Activated CD8-positive, alpha-beta T cell treated with anti-CD3 and anti-CD28 coated beads, Interleukin-2, amount 10 ng/mL, durations not matched to agents 7 days and 5 days (primary cell): ENCODE data around the gene SHBG. TPM values are rescaled to one million over a fixed set of nuclear protein-coding genes. Genes with fewer than 3 reads are reported as not detected.
A peak's percentile ranks its signal among the peaks of the same experiment; 100 is the strongest.
"Not testable (repeated sequence)": the region's sequence is repeated elsewhere in the genome, so short reads cannot be mapped to it uniquely, and the experiment has no call there.

Experiments
- ATAC-seq: fragments of 150-1000 bp; cut with Tn5 transposase; one replicate; pipeline ENCODE4 v1.10.0; 2021; ENCODE audit warnings: moderate library complexity
- CTCF ChIA-PET: fragments of 350-600 bp; sonication (Branson Sonifier 250); formaldehyde crosslinking; loops from one replicate; lab custom pipeline; 2021; ENCODE audit warnings: antibody characterized with exemption; lab: Charles Lee
- POLR2A ChIA-PET: fragments of 350-600 bp; sonication (Branson Sonifier 250); formaldehyde crosslinking; loops from one replicate; lab custom pipeline; 2021; ENCODE audit warnings: antibody characterized with exemption; lab: Charles Lee
- DNase-seq: peaks from one replicate; pipeline ENCODE4 v3.0.0-alpha.2; 2020
- H3K27ac Mint-ChIP-seq: one replicate; pipeline ENCODE4 v1.8.0; 2021; ENCODE audit warnings: mild to moderate bottlenecking, mixed read lengths
- H3K27me3 Mint-ChIP-seq: one replicate; pipeline ENCODE4 v1.8.0; 2021; ENCODE audit warnings: low read depth, mixed read lengths
- H3K36me3 Mint-ChIP-seq: one replicate; pipeline ENCODE4 v1.8.0; 2021; ENCODE audit warnings: low read depth, mixed read lengths
- H3K4me1 Mint-ChIP-seq: one replicate; pipeline ENCODE4 v1.8.0; 2021; ENCODE audit warnings: low read depth, mixed read lengths
- H3K4me3 Mint-ChIP-seq: one replicate; pipeline ENCODE4 v1.8.0; 2021; ENCODE audit warnings: mild to moderate bottlenecking, mixed read lengths
- H3K9me3 Mint-ChIP-seq: one replicate; pipeline ENCODE4 v1.8.0; 2022; ENCODE audit warnings: mixed read lengths; ENCODE audit not compliant: insufficient read depth
- total RNA-seq, 2 experiments: library from RNA; stranded (reverse); gene quantifications; one replicate each; pipeline ENCODE4 v1.2.3, GENCODE V29; 2021

SHBG gene
- total RNA-seq, 2 experiments from 2014 or later, result not detected

DNA sequence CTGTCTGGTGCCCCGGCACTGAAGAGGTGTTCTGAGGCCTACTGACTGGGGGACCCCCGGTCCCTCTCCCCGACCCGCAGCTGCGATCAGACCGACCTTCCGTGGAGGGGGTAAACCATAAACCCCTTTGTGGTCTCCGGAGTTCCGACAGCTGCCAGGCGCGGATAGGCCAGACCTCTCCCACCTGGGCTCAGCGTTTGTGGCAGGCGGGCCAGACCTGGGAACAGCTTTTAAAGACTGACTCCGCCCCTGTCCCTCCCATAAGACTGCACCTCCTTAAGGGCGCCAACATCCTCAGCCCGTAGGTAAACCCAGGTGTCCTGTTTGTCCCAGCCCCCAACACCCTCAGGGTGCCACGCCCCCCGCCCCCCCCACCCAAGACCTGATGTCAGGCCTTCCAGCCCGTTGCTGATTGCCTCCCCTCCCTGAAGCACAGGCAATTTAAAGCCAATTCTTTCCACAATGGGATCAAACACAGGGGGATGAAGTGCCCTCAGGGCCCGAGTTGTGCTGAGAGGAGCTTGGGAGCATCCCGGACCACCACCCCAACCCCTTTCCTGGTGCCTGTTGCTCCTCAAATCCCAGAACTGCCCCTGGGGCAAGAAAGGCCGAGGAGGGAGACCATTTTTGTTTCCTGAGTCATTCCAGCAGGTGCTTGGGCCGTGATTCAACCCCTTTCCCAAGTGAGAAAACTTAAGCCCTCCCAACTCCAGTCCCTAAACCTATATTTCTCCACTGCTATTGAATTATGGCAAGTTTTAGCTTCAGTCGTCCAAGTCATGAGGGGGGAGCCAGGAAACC, 39.8 kb upstream of the SHBG start, which contains the start of gene SOX15:
SOX15 (minus strand) TSS at position 204 of the 801 bp plus-strand sequence. CDS start 418 bp downstream, outside the sequence.
- no peak for ATAC-seq
- Mint-ChIP-seq H3K4me1 (peaks cover 14% of the 10 kb centered on the region), H3K4me3 (no peak within 1 kb of the TSS), H3K36me3 (peaks cover 55% of the 10 kb centered on the region), H3K27me3 (no peaks in the 10 kb centered on the region), H3K27ac (peak within 1 kb of the TSS; percentile 69), H3K9me3 (no peaks in the 10 kb centered on the region)
- no peak for DNase-seq
- CTCF ChIA-PET, result interaction anchor here (0.6 to 3.3 kb wide), 24 partner anchors 10 to 544 kb away, joined by 3 to 22 read pairs (median 6); partner anchors contain the start of genes CD68, FXR2, TMEM102 and TMEM95
- POLR2A ChIA-PET, result interaction anchor here (1.0 to 2.0 kb wide), 4 partner anchors 10 to 29 kb away, joined by 3 to 9 read pairs (median 6); partner anchors contain the start of gene CD68

DNA sequence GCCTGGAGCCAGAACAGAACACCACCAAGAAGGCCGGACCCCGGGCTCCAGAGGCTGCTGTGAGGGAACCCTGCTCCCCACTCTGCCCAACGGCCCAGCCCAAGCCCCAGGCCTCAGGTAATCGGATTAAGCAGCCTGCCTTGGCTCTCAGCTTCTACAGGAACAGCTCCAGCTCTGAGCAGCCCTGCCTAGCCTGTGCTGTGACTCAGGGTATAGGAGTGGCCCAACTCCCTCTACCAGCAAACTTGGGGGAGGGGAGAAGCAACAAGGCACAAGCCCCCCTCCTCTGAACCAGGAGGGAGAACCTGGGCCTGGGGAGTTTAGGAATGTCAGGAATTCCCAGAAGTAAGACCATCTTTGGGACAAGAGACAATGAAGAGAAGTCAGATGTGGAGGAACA, 39.2 kb upstream of the SHBG start:
- H3K27ac Mint-ChIP-seq, result peak overlapping the region; percentile 69
- peaks cover 59% of the 10 kb centered on the region for H3K36me3 Mint-ChIP-seq
- no peaks in the 10 kb centered on the region for H3K9me3 Mint-ChIP-seq
- no peak for DNase-seq
- ATAC-seq, result no peak
- H3K4me3 Mint-ChIP-seq, result no peak overlapping the region
- no peaks in the 10 kb centered on the region for H3K27me3 Mint-ChIP-seq
- ChIA-PET POLR2A (interaction anchor here (0.5 to 2.0 kb wide), 2 partner anchors 11 to 25 kb away, joined by 3 to 8 read pairs; partner anchors contain the start of gene CD68), CTCF (interaction anchor here (1.4 to 3.3 kb wide), 4 partner anchors 24 to 545 kb away, joined by 3 to 21 read pairs (median 6); partner anchors contain the start of genes FXR2, TMEM95, TP53 and WRAP53)
- peaks cover 10% of the 10 kb centered on the region for H3K4me1 Mint-ChIP-seq

DNA sequence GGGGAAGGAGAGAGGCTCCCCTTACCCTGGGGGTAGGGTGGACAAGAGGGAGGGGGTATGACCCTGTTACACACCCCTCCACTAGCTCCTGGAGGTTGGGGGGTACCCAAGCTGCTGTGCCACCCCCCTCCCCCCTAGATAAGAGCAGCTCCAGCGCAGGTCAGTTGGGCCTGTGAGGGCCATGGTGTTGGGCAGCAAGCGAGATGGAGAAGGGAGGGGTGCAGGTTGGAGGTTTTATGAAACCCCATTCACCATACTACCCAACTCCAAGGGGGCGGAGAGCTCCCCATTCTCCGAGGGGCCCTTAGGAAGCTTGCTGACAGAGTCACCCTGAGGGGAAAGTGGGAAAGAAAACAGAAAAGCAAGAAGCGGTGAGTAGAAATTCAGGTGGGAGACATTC, 38.3 kb upstream of the SHBG start:
- Mint-ChIP-seq H3K9me3 (no peaks in the 10 kb centered on the region), H3K27ac (no peak overlapping the region), H3K27me3 (no peaks in the 10 kb centered on the region), H3K36me3 (peaks cover 63% of the 10 kb centered on the region), H3K4me3 (no peak overlapping the region), H3K4me1 (peaks cover 8% of the 10 kb centered on the region)
- ATAC-seq, result no peak
- no peak for DNase-seq
- ChIA-PET POLR2A (interaction anchor here (1.2 kb wide), 1 partner anchor 36 kb away, joined by 4 read pairs; the partner anchor contains the start of gene SAT2), CTCF (interaction anchor here (1.2 to 3.3 kb wide), 3 partner anchors 23 to 96 kb away, joined by 3 to 21 read pairs (median 4); partner anchors contain the start of genes FXR2, TP53 and WRAP53)

DNA sequence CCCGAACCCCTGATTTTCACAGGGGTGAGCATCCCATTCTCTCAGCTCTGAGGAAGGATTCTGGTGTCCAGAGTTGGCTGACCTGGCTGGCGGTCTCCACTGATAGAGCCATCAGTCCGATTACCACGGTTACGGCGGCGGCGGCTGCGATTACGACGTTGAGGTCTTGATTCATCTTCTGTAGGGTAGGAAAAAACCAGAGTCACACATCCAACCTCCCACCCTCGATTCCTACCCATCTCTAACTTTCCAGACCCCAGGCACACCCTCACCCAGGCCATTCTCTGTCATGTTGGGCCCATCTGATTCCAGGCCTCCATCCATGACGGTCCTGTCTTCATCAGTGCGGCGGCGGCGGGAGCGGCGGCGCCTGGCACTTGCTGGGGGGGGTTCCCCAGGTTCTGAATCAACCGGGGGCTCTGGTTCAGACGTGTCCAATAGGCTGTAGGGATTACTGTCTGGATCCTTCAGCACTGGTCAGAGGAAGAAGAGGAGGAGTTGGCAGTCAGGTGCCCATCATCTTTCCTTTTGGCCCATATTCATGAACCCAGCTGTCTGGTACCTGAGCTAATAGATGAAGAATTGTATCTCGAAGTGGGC, 37.4 kb upstream of the SHBG start:
- Mint-ChIP-seq H3K27ac (no peak overlapping the region), H3K9me3 (no peaks in the 10 kb centered on the region), H3K36me3 (peaks cover 61% of the 10 kb centered on the region), H3K27me3 (no peaks in the 10 kb centered on the region), H3K4me3 (no peak overlapping the region), H3K4me1 (peaks cover 2% of the 10 kb centered on the region)
- CTCF ChIA-PET, result no interaction called here
- POLR2A ChIA-PET, result interaction anchor here (0.6 to 1.2 kb wide), 2 partner anchors 19 to 35 kb away, joined by 4 read pairs; partner anchors contain the start of gene SAT2
- ATAC-seq, result no peak
- no peak for DNase-seq

DNA sequence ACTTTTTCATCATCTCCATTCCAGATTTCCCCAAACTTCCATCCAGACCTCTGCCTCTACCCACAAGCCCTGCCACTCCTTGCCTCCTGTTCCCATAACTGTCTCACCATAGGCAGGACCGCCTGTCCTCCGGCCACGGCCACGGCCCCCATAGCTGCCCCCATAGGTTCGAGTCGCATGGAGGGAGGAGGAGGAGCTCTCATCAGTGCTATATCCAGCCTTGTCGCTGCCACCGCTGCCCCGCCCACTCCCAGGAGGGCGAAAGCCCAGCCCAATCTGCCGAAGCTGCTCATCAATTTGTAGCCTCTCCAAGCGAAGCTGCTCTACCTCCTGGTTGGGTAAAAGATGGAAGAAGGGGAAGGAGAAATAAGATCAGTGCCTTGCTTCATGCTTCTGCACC, 36.6 kb upstream of the SHBG start:
- Mint-ChIP-seq H3K4me3 (no peak overlapping the region), H3K27me3 (no peaks in the 10 kb centered on the region), H3K4me1 (no peaks in the 10 kb centered on the region), H3K9me3 (no peaks in the 10 kb centered on the region), H3K36me3 (peaks cover 55% of the 10 kb centered on the region), H3K27ac (no peak overlapping the region)
- POLR2A ChIA-PET, result interaction anchor here (0.6 kb wide), 1 partner anchor 20 kb away, joined by 4 read pairs; no protein-coding TSS in a partner anchor
- CTCF ChIA-PET, result interaction anchor here (1.6 kb wide), 1 partner anchor 33 kb away, joined by 3 read pairs; no protein-coding TSS in a partner anchor
- DNase-seq (no peak), ATAC-seq (no peak)

DNA sequence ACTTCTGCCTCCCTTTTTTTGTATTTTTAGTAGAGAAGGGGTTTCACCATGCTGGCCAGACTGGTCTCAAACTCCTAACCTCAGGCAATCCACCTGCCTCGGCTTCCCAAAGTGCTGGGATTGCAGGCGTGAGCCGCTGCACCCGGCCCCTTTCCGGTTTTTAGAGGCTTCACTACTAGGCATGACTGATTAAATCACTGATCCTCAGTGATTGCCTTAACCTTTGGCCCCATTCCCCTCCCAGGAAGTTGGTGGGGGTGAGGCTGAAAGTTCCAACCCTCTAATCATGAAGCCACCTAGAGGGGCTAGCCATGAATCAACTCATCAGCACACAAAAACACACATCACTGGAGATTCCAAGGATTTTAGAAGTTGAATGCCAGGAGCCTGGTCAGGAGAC, 32.4 kb upstream of the SHBG start:
- H3K4me1 Mint-ChIP-seq, H3K27ac Mint-ChIP-seq, H3K9me3 Mint-ChIP-seq, DNase-seq, ATAC-seq, H3K4me3 Mint-ChIP-seq, CTCF ChIA-PET, H3K27me3 Mint-ChIP-seq, POLR2A ChIA-PET: not testable (repeated sequence)
- H3K36me3 Mint-ChIP-seq, result peaks cover 60% of the 10 kb centered on the region

DNA sequence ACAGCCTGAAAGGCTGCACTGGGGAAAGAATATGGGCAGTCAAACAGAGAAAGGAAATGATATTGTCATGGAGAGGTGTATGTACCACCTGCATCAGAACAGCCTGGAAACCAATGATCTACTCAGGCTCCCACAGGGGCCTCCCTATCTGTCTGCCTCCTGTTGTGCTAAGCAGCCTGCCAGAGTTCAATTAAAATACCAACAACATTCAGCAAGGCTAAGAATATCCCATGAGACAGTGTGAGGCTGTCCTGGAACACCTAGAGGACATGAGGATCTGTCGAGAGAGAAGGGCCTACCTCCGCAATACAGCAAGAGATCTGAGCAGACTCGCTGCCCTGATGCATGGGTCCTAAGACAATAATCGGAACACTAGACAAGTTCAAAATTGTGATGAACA, 23.7 kb upstream of the SHBG start:
- Mint-ChIP-seq H3K4me1 (no peaks in the 10 kb centered on the region), H3K4me3 (no peak overlapping the region), H3K9me3 (no peaks in the 10 kb centered on the region), H3K27me3 (no peaks in the 10 kb centered on the region), H3K27ac (no peak overlapping the region), H3K36me3 (peaks cover 38% of the 10 kb centered on the region)
- ATAC-seq, result no peak
- no peak for DNase-seq
- ChIA-PET CTCF (interaction anchor here (1.0 kb wide), 1 partner anchor 45 kb away, joined by 3 read pairs; no protein-coding TSS in a partner anchor), POLR2A (no interaction called here)

DNA sequence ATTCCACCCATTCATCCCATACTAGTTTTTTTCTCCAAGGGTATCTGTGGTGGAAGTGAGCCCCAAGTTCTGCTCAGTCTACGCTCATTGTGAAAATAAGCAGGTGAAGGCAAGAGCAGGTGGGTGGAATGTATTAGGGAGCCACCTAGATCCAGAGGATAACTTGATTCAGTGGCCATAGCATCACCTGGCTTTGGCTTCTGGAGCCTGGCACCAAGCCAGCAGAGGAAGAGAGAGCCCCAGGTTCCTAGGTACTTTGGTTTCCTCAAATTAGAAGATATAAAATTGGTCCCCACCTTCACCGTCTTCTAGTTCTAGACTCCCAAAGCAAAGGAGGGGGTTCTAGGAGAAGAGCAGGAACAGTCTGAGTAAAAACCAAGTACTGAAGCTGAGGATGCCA, 19.3 kb upstream of the SHBG start:
- Mint-ChIP-seq H3K27ac (no peak overlapping the region), H3K4me1 (peaks cover 25% of the 10 kb centered on the region), H3K27me3 (no peaks in the 10 kb centered on the region), H3K4me3 (no peak overlapping the region), H3K9me3 (no peaks in the 10 kb centered on the region), H3K36me3 (peaks cover 25% of the 10 kb centered on the region)
- DNase-seq (no peak), ATAC-seq (no peak)
- ChIA-PET CTCF (interaction anchor here (0.8 to 1.9 kb wide), 5 partner anchors 17 to 50 kb away, joined by 3 to 6 read pairs (median 3); partner anchors contain the start of gene SAT2), POLR2A (no interaction called here)

DNA sequence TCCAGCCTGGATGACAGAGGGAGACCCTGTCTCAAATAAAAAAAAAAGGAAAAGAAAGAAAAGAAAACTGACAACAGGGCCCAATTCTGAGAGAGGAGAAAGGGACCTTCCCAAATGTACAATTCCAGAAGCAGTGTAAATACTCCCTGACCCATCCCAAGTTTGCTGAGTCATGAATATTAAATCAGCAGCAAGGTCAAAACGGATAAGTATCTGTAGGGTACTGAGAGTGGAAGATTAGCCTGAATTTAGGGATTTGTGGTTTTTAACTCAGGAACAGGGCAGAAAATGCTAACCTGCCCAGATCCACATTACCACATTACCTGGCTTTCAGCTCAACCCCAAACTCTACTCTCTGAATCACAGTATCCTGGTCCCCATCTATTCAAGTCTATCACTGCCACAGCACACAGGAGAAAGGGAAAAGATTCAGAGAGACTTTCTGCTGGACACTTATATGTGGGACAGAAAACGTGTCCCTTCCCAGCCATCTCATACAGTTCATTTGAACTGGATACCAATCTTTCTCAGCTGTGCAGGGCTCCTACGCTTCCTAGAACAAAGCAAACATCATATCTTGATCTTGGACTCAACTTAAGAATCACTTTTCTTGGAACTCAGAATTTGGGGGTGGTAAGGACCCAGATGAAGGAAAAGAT, 18.2 kb upstream of the SHBG start:
- POLR2A ChIA-PET, result interaction anchor here (0.8 to 4.4 kb wide), 2 partner anchors 28 to 75 kb away, joined by 4 to 50 read pairs; partner anchors contain the start of genes MPDU1, TP53 and WRAP53
- no peak overlapping the region for H3K4me3 Mint-ChIP-seq
- H3K4me1 Mint-ChIP-seq, result peaks cover 25% of the 10 kb centered on the region
- H3K27me3 Mint-ChIP-seq, result no peaks in the 10 kb centered on the region
- CTCF ChIA-PET, result interaction anchor here (0.7 to 1.9 kb wide), 6 partner anchors 11 to 176 kb away, joined by 3 to 6 read pairs (median 3); partner anchors contain the start of genes SAT2, TMEM102 and TP53
- H3K27ac Mint-ChIP-seq, result no peak overlapping the region
- H3K36me3 Mint-ChIP-seq, result peaks cover 21% of the 10 kb centered on the region
- ATAC-seq (no peak), DNase-seq (no peak)
- no peaks in the 10 kb centered on the region for H3K9me3 Mint-ChIP-seq

DNA sequence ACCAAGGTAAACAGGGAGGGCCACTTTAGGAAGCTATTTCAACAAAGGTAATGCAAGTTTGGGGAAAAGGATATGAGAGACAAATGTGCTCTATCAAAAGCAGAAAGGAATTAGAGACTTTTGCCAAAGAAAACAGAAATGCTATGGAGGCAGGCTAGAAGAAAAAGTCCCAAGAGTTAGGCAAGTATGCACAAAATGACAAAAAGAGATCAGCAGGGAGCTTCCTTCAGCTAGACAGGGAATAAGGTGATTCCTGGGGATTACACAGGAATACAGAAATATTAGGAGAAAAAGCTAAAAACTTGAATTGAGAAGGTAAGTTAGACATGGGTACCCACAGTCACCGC, 17.7 kb upstream of the SHBG start:
- ATAC-seq, result no peak
- Mint-ChIP-seq H3K36me3 (peaks cover 21% of the 10 kb centered on the region), H3K4me1 (peaks cover 25% of the 10 kb centered on the region), H3K27me3 (no peaks in the 10 kb centered on the region), H3K4me3 (peak overlapping the region; percentile 12), H3K9me3 (no peaks in the 10 kb centered on the region), H3K27ac (no peak overlapping the region)
- ChIA-PET POLR2A (interaction anchor here (0.8 to 4.4 kb wide), 2 partner anchors 28 to 75 kb away, joined by 4 to 50 read pairs; partner anchors contain the start of genes MPDU1, TP53 and WRAP53), CTCF (interaction anchor here (0.7 to 1.9 kb wide), 5 partner anchors 11 to 177 kb away, joined by 3 to 6 read pairs (median 3); partner anchors contain the start of genes SAT2, TMEM102 and TP53)
- DNase-seq, result no peak
